Uterus (tissue), 2 donors: ENCODE results near the gene PDE4D.
"Not testable (repeated sequence)": the region's sequence is repeated elsewhere in the genome, so short reads cannot be mapped to it uniquely, and the experiment has no call there.

Source experiments
- POLR2A ChIP-seq, 2 donors: fragments of 450-650 bp; IDR thresholded peaks; one replicate each; pipeline ENCODE4 v1.6.1; 2016; ENCODE audit warnings: antibody characterized with exemption in 2 of 2, mild to moderate bottlenecking in 1 of 2, moderate library complexity in 1 of 2
- TF ChIP-seq, protein P1 (sequence below), 4 experiments: fragments of 200-600 bp in 2 of 4; fragments of 450-650 bp in 2 of 4; sonication (generic) in 2 of 4; IDR thresholded peaks; one replicate each; pipeline ENCODE4 v1.5.1; 2016 to 2019; ENCODE audit warnings: antibody characterized with exemption in 4 of 4, mild to moderate bottlenecking in 2 of 4, moderate library complexity in 1 of 4

- TF ChIP-seq, protein P1, sequence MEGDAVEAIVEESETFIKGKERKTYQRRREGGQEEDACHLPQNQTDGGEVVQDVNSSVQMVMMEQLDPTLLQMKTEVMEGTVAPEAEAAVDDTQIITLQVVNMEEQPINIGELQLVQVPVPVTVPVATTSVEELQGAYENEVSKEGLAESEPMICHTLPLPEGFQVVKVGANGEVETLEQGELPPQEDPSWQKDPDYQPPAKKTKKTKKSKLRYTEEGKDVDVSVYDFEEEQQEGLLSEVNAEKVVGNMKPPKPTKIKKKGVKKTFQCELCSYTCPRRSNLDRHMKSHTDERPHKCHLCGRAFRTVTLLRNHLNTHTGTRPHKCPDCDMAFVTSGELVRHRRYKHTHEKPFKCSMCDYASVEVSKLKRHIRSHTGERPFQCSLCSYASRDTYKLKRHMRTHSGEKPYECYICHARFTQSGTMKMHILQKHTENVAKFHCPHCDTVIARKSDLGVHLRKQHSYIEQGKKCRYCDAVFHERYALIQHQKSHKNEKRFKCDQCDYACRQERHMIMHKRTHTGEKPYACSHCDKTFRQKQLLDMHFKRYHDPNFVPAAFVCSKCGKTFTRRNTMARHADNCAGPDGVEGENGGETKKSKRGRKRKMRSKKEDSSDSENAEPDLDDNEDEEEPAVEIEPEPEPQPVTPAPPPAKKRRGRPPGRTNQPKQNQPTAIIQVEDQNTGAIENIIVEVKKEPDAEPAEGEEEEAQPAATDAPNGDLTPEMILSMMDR (IDR thresholded peaks at IDR 0.05): not testable (repeated sequence)
- not testable (repeated sequence) for TF ChIP-seq POLR2A (IDR thresholded peaks at IDR 0.05)
These were observed 519.5 kb downstream of the PDE4D start for GRCh38 chr5:59374036-59374435.
